GM12892 (cell line): ENCODE measurements around the gene CHRNA5.

Experiments used
- POLR2A ChIP-seq: IDR thresholded peaks from 2 replicates; pipeline ENCODE4 v1.6.1; 2011; ENCODE audit warnings: low read depth, low read length, control low read depth
- POLR2AphosphoS5 ChIP-seq: IDR thresholded peaks from 2 replicates; pipeline ENCODE4 v1.6.1; 2011; ENCODE audit warnings: low read depth, low read length, control low read depth
- TAF1 ChIP-seq: IDR thresholded peaks from 2 replicates; pipeline ENCODE4 v1.6.1; 2011; ENCODE audit warnings: low read depth, mild to moderate bottlenecking, control low read depth, low read length, borderline replicate concordance

GRCh38 chr15:78605201-78605600 is 39.9 kb downstream of the CHRNA5 start:
- TF ChIP-seq POLR2A (no peak), POLR2AphosphoS5 (no peak), TAF1 (no peak)
